ENCODE measurements around the gene KRTAP3-1.

The KRTAP3-1 gene

GRCh38 chr17:40974366-40974765 lies 34.6 kb downstream of the KRTAP3-1 start:
- no peak for DNase-seq

- DNase-seq: no peak
Observed at GRCh38 chr17:40967582-40967981, 41.3 kb downstream of the KRTAP3-1 start.

GRCh38 chr17:40966848-40967247 lies 42.1 kb downstream of the KRTAP3-1 start, which contains the start of gene KRT39:
Gene KRT39 (minus strand): TSS chr17:40966948. CDS start chr17:40966856, 92 bp downstream.
- DNase-seq: no peak

GRCh38 chr17:40963838-40964237 lies 45.1 kb downstream of the KRTAP3-1 start:
- no peak for DNase-seq

GRCh38 chr17:40962059-40962561 lies 46.8 kb downstream of the KRTAP3-1 start:
- no peak for DNase-seq

GRCh38 chr17:40961591-40961990 lies 47.3 kb downstream of the KRTAP3-1 start:
- no peak for DNase-seq

- no peak for DNase-seq
Observed at GRCh38 chr17:40960144-40960543, 48.8 kb downstream of the KRTAP3-1 start.
